GM19372 (cell line): ENCODE measurements around the gene SLC6A11.

Experiments
- ATAC-seq: cut with Tn5 transposase; IDR thresholded peaks from one replicate; pipeline ENCODE4 v1.9.1; 2021; ENCODE audit warnings: mild to moderate bottlenecking, low read depth, moderate library complexity; ENCODE audit not compliant: unreplicated experiment

The SLC6A11 gene

DNA sequence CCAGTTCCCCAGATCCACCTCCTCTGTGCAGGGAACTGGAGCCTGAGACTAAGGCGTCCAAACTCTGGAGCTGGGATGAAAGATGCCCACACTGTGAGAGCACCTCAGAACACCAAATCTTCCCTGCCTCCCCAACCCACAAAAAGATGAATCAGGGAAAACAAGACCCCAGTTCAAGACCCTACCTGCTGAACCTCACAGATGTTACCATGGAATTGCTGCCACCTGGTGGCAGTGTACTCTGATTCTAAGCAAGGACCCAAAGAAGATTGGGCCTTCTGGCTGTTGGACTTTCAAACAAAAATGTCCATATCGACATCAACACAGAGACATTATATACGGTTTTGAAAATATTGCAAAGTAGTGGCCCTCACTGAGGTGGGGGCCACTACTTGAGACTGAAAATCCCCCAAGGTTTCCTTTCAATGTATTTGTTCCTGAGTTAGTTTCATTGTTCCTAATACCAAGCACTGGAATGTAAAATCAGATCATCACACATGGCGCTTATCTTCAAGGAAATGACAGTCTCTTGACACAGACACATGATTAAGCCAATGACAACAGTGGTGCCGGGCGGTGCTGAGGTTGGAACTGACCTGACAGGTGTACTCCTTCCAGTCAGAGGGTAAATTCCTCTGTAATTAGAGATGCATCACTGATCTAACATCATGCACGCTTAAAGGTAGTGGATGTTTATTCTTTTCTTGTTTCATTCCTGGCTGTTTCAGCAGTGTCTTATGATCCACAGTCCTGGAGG, 67.6 kb downstream of the SLC6A11 start:
- ATAC-seq: no peak

GRCh38 chr3:10887015-10887414, 71.0 kb downstream of the SLC6A11 start:
- no peak for ATAC-seq

GRCh38 chr3:10888518-10889090, 72.6 kb downstream of the SLC6A11 start:
- ATAC-seq: no peak

DNA sequence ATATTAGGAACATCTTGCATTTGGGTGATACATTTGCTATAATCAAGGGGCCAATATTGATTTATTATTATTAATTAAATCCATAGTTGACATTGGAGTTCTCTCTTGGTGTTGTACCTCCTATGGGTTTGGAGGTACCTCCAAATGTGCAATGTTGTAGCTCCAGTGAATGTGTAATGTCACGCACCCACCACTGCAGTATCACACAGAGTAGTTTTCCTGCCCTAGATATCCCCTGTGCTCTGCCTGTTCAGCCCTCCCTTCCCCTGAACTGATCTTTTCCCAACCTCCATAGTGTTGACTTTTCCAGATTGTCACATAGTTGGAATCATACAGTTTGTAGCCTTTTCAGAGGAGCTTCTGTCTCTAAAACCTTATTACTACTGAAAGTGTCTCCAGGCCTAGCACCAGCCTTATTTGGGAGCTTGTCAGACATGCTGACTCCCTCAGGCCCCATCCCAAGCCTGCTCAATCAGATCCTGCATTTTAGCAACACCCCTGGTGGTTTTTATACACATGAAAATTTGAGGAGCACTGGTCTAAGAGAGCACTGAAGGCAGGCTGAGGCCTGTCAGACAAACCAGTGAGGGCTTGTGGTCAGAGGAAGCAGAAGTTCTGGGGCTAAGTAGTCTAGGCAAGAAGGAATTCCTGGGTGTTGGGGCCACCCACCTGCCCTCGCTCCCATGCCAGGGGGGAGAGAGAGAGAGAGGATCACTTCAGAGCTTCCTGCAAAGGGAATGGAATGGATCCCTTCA, 73.4 kb downstream of the SLC6A11 start:
- no peak for ATAC-seq

- ATAC-seq: no peak
Measured at GRCh38 chr3:10890665-10891064, 74.6 kb downstream of the SLC6A11 start.

DNA sequence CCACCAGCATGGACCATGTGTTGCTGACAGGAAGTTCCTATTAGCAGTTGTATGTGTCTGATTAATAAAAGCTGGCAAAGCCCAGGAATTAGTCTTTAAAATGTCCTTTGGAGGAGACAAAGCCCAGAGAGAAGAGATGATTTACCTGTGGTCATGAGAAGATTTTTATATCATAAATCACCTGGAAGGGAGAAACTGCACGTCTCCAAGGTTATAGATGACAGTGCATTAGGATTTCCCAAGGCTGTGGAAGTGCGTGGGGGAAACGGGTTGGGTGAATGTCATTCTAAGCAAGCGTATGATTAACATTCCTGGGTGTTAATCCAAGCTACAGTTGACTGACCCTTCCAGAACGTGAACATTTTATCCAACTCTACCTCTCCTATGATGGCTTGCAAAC, 76.6 kb downstream of the SLC6A11 start:
- ATAC-seq: no peak

- no peak for ATAC-seq
Measured at GRCh38 chr3:10901296-10901945, 85.4 kb downstream of the SLC6A11 start.

DNA sequence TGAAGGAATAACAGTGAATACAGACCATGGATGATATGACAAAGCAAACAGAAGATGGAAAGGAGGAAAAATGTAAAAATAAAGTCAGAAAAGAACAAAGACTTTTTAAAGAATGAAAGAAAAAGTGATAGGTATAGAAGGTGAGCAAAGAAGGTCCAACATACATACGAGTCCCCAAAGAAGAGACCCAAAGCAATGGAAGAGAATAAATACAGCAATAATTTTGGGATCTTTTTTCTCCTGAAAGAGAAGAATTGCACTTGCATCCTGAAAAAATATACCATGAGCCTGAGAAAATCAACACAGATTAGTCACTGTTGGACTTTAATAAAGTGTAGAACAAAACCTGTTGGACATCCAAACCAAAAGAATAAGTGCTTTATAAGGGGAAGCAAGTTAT, 91.2 kb downstream of the SLC6A11 start:
- ATAC-seq: no peak

GRCh38 chr3:10910367-10910766, 94.3 kb downstream of the SLC6A11 start:
- ATAC-seq: no peak

GRCh38 chr3:10911350-10912002, 95.4 kb downstream of the SLC6A11 start:
- ATAC-seq: no peak

DNA sequence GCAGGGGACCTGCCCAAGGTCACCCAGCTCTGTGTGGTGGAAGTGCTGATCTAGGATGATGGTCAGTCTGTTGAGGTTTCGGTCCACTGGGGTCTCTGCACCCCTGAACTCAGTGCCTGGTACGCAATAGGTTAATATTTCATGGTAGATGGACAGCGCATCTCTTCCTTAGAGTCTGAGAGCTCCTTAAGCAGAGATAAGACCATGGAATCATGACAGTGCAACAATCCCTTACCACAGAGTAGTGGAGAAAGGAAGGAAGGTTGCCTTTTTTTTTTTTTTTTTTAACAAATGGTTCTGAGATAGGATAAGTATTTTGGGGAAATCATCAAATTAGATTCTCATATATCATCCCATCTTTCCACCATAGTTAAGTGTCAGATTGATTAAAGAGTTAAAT, 96.8 kb downstream of the SLC6A11 start:
- no peak for ATAC-seq

DNA sequence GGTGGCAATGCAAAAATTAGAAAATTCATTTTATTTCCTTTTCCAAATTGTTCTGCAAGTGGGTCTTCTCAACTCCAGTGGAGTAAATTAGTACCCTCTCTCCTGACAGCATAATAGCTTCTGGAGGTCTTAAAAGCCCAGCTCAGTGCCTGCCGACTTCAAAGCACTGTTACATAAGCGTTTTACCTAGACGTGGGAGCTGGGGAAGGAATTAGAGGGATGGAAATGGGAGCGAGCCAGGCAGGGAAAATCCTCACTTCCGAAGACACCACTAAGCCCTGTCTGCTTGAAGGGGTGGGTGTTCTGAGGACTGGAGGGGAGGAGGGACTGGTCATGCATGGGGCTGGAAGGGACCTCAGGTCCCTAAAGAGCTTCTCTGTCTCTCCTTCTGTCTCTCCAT, 99.3 kb downstream of the SLC6A11 start:
- ATAC-seq: no peak

- ATAC-seq: no peak
Measured at GRCh38 chr3:10917176-10917575, 101.1 kb downstream of the SLC6A11 start.

- ATAC-seq: no peak
Measured at GRCh38 chr3:10918011-10918410, 102.0 kb downstream of the SLC6A11 start.

GRCh38 chr3:10919636-10920035, 103.6 kb downstream of the SLC6A11 start:
- ATAC-seq: no peak

- no peak for ATAC-seq
Measured at GRCh38 chr3:10925436-10926255, 109.6 kb downstream of the SLC6A11 start.

GRCh38 chr3:10926256-10926810, 110.3 kb downstream of the SLC6A11 start:
- no peak for ATAC-seq

GRCh38 chr3:10926811-10927521, 110.9 kb downstream of the SLC6A11 start:
- ATAC-seq: no peak

GRCh38 chr3:10927551-10927950, 111.5 kb downstream of the SLC6A11 start:
- ATAC-seq: no peak
